ENCODE data around the gene KIAA1958.
"Not testable (repeated sequence)": the region's sequence is repeated elsewhere in the genome, so short reads cannot be mapped to it uniquely, and the experiment has no call there.

KIAA1958 gene

GRCh38 chr9:112489039-112489546 lies 2.5 kb downstream of the KIAA1958 start:
- DNase-seq (ENCODE audit: low read depth): no peak

GRCh38 chr9:112489876-112490666 lies 3.4 kb downstream of the KIAA1958 start:
- no peak for DNase-seq (ENCODE audit: low read depth)

DNA sequence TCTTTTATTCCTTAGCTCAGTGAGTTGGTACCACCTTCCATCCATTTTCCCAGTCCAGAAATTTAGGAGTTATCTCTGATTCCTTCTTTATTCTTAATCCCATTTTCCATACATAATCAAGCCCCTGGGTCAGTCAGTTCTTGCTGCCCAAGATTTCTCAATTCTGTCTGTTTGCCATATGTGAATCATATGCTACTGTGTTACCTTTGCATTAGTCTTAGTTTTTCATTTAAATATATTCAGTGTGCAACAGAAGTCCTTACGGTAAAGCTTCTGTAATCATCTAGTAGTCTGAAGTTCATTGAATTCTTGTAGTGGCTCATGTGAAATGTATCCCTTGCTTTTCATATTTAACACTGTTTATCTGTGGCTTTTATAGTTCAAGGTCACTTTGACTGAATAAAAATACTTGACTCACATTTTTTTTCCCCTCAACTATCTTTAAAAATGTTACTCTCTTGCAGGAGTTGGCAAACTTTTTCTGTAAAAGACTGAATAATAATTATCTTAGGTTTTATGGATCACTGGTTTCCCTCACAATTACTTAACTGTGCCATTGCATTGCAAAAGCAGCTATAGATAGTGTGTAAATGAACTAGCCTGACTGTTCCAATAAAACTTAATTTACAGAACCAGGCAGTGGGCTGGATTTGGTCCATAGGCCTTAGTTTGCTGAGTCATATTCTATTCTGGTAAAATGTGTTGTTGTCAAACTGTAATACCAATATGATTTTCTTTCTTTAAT lies 6.9 kb downstream of the KIAA1958 start:
- peak; percentile 28 for DNase-seq (ENCODE audit: low read depth)

DNA sequence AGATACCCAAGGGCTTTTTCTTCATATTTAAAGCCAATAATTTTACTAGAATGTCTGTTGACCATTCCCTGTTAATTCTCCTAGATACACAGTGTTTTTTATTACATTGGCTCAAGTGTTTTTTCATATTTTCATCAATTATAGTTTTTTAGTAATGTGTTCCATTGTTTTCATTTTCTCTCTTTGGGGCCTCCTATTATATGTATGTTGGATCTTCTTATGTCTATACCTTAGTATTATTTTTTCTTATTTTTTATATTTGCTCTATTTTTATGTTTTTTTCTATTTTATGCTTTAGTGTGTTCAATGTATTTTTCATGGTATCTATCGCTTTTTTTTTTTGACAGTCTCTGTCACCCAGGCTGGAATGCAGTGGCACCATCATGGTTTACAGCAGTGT lies 7.5 kb downstream of the KIAA1958 start:
- DNase-seq (ENCODE audit: low read depth): no peak

DNA sequence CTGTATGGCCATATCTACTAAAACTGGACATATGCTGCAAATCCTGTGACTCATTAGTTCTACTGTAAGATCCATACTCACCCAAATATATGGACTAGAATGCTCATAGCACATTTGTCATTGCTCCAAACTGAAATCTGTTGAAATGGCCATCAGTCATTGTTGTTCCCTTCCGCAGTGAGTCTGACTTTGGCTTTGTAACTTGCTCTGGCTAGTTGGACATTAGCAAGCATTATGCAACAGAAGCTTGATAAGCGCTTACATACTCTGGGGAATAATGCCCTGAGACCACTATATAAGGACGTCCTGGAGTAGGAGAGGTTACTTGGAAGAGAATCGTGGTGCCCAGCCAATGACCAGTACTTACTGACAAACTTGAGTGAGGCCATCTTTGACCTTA lies 9.0 kb downstream of the KIAA1958 start:
- DNase-seq (ENCODE audit: low read depth): no peak

GRCh38 chr9:112496074-112496722 lies 9.6 kb downstream of the KIAA1958 start:
- no peak for DNase-seq (ENCODE audit: low read depth)

DNA sequence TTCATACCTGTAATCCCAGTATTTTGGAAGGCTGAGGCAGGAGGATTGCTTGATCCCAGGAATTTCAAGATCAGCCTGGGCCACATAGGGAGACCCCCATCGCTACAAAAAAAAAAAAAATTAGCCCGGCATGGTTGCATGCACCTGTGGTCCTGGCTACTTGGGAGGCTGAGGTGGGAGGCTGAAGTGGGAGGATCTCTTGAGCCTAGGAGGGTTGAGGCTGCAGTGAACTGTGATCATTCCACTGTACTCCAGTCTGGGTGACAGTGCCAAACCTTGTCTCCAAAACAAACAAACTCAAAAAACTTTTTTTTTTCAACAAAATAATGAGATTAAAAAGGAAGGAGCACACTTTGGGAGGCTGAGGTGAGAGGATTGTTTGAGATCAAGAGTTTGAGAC lies 14.2 kb downstream of the KIAA1958 start:
- DNase-seq (ENCODE audit: low read depth): no peak

- no peak for DNase-seq (ENCODE audit: low read depth)
These were observed 14.7 kb downstream of the KIAA1958 start for GRCh38 chr9:112501287-112501686.

DNA sequence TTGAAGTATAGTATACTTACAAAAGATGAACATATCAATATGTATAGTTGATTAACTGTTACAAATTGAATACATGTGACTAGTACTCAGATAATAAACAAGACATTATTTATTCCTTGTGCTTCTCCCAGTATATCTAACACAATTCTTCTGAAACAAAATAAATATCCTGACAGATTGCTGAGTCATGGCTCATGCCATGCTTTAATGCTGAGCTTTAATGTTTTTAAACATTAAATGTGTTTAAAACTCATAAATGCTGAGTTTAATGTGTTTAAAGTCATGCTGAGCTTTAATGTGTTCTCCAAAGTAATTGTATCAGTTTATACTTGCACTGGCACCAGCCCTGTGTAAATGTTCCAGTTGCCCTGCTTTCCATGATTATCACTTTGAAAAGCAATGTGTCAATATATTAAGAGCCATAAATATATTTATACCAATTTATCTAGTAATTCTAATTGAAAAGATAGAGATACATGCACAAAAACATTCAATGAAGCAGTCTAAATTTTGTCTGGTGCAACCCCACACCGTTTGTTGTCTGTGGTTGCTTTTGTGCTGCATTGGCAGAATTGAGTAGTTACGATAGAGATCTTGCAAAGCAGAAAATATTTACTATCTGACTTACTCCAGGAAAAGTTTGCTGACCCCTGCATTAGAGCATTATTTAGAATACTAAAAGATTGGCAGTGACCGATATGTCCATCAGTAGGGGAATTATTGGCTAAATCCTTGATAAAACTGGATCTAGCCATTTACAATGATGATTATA lies 15.7 kb downstream of the KIAA1958 start:
- no peak for DNase-seq (ENCODE audit: low read depth)

- no peak for DNase-seq (ENCODE audit: low read depth)
These were observed 16.5 kb downstream of the KIAA1958 start for GRCh38 chr9:112503170-112503569.

- no peak for DNase-seq (ENCODE audit: low read depth)
These were observed 18.5 kb downstream of the KIAA1958 start for GRCh38 chr9:112505086-112505485.

- no peak for DNase-seq (ENCODE audit: low read depth)
These were observed 19.0 kb downstream of the KIAA1958 start for GRCh38 chr9:112505607-112506006.

- DNase-seq (ENCODE audit: low read depth): no peak
These were observed 19.9 kb downstream of the KIAA1958 start for GRCh38 chr9:112506571-112506970.

DNA sequence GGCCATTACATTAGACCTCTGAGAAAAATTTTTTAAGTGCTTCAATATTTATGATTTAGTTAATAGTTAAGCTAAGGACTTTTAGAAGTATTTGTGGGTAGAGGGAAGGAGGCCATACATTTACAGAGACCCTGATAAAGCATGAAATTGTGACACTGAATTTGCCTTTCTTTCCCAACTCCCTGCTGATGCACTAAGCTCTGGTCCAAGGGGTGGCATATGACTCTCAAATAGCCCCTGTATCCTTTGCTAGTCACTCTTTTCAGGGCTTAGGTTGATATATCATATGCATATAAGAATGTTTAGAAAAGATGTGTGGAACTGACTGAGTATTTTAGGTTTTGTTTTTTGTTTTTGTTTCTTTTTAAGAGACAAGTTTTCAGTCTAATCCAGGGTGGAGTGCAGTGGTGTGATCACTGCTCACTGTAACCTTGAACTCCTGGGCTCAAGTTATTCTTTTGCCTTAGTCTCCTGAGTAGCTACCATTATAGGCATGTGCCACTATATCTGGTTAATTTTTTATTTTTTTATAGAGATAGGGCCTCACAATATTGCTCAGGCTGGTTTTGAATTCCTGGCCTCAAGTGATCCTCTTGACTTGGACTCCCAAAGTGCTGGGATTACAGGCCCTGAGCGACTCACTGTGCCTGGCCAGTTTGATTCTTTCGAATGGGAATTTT lies 20.5 kb downstream of the KIAA1958 start:
- DNase-seq (ENCODE audit: low read depth): no peak

DNA sequence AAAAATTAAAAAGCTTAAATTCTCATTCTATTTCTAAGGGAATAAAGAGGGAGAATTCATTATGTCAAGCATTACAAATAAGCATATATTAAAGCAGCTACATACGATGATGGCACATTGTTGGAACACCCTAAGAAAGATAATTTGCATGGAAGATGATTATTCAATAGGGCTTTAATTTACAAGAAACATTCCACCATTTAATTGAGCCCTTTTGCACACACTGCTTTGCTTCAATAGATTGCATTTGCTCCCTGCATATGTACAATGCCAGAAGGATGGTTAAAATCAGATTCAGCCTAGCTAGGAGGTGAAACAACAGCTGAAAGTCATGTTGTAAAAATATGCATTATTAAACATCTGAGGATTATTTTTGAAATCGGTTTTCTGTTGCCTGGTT lies 21.8 kb downstream of the KIAA1958 start:
- no peak for DNase-seq (ENCODE audit: low read depth)

DNA sequence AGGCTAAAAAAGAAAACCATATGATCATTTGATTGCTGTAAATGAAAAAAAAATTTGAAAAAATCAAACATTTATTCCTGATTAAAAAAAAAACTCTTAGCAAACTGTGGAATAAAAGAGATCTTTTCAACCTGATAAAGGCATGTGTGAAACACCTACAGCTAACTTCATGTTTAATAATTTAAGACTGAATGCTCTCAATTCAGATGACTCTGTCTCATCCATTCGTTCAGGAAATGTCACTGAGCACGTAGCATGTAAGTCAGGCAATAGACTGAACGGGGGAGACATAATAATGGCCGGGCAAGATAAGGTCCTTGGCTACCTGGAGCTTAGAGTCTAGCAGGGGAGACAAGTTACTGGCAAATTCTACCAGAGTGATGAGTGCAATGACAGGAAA lies 25.8 kb downstream of the KIAA1958 start:
- not testable (repeated sequence) for DNase-seq (ENCODE audit: low read depth)

DNA sequence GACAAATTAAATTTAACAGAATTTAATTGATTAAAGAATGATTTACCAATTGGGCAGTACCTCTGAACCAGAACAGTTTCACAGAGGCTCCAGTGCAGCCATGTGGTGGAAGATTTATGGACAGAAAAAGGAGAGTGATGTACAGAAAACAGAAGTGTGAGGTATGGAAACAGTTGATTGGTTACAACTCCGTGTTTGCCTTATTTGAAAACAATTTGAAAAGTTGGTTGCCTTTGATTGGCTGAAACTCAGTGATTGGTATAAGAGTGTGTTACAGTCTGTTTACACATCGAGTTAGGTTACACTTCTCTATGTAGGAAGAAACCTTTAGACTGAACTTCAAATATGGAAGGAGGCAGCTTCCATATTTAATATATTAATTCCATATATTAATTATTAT lies 30.1 kb downstream of the KIAA1958 start:
- no peak for DNase-seq (ENCODE audit: low read depth)

DNA sequence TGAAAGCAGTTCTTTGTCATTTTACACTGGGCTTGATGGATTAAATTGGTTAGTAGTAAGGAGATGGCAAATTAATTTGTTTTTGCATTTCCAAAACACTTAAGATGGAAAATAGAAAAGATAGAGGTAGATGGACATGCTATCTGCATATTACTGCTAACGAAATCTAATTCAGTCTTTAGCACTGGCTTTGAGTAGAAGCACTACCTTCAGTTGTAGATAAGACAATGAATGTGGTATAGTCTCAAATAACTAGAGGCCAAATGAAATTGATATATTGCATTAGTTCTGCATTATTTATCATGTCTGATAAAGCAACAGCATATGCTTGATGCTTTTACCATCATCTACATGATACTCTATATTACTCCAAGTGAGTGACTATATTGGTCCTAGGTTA lies 33.4 kb downstream of the KIAA1958 start:
- no peak for DNase-seq (ENCODE audit: low read depth)

- no peak for DNase-seq (ENCODE audit: low read depth)
These were observed 34.0 kb downstream of the KIAA1958 start for GRCh38 chr9:112520656-112521055.

DNA sequence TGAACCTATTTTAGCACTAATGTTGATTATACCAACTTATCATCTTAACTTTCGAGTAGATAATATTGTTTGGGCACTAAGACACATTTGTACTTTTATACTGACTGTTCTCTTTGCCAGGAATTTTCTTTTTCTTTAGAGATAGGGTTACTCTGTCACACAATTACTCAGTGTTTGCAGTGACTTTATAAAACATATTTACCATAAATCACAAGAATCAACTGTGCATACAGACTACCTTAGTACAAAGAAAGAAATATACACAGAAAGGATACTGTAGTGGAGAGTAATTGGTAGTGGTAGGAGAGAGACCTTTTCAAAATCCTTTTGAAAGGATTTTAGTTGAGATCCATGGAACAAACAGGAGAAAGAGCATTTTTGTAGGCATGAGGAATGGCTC lies 40.3 kb downstream of the KIAA1958 start:
- no peak for DNase-seq (ENCODE audit: low read depth)

DNA sequence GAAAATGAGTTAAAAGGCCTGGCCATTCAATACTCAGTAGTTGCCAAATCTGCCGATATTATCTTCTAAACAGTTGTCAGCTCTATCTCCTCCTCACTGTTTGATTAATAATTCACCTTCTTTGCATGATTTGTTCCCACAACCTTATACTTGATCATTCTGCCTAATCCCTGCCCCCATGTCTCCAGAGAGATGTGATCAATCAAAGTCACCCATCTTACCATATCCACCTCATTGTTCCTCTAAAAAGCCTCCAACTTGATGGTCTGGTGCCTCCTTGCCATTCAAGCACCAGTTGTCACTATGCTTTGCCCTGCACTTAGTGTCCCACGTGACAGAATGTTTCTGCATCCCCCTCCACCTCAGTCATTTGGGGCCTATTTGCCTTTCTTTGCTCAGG lies 41.3 kb downstream of the KIAA1958 start:
- DNase-seq (ENCODE audit: low read depth): no peak

All from stromal cell of bone marrow (primary cell).